ENCODE data around the gene NCOR1.

NCOR1 gene

DNA sequence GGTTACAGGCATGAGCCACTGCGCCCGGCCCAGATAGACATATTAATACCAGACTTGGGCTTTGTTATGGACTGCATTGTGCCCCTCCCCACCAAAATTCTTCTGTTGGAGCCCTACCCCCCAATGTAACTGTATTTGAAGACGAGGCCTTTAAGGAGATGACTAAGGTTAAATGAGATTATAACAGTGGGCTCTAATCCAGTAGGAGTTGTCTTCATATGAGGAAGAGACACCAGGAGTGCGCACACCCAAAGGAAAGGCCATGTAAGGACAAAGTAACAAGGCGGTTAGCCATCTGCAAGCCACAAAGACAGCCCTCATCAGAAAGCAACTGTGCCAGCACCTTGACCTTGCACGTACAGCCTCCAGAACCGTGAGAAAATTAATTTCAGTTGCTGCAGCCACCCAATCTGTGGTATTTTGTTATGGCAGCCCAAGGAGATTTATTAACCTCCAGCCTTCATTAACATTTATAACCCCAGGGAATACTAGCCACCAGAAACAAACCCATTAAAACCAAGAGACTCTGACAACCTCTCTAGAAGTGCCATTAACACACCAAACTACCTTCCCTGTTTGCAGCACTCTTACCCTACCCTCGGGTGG, 108.1 kb downstream of the NCOR1 start:
- no peak for TF ChIP-seq GATA1 (IDR thresholded peaks at IDR 0.05; ENCODE audit: low read depth, low read length)
- DNase-seq: peak in 1 of 2 experiments; percentile 4

DNA sequence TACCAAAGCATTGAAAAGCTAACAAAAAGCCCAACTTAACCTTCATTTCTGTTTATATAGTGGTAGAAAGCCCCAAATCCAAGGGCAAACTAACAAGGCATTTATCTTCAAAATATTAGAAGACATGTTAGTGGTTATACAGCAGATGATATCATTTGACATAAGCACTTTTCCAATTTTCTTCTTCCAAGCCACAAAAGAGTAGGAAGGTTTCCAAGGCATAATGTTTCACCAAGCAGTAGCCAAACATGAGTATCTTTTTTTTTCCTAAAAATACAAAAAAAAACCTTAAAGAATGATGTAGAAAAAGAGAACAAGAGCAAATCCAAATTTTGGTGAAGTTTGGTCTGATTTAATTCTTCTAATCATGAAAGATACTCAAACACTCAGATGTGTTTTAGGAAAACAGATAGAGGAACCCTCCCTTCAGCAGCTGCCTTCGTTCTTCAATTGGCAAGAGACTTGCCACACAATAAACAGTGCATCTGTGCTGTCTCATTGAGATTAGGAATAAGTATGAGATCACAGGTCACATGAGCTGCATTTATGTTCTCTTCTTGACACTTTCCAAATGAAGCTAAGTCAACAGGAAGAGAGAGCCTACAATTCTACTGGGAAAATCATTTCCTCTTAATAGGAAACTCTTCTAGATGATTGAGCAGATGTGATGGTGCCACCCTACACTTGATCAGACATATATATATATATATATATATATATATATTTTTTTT, 109.0 kb downstream of the NCOR1 start:
- peak; percentile 73 to 83 for DNase-seq
- TF ChIP-seq POLR2A (IDR thresholded peaks at IDR 0.05; ENCODE audit: low read length) (no peak), GATA1 (IDR thresholded peaks at IDR 0.05; ENCODE audit: low read depth, low read length) (no peak)

DNA sequence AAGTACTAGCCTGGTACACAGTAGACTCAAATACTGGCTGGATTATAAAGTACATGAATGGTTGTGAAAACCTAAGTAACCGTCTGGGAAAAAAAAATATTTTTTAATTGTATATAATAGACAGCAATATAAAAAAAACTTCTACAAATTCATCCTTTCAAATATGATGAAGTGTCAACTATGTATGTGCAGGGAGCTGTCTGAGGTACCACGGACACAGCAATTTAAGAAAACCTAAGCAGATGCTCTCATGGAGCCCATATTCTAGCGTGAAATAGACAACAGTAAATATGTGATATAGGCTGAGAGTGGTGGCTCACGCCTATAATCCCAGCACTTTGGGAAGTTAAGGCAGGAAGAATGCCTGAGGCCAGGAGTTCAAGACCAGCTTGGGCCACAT, 111.1 kb downstream of the NCOR1 start:
- no peak for DNase-seq
- no peak for TF ChIP-seq GATA1 (IDR thresholded peaks at IDR 0.05; ENCODE audit: low read depth, low read length)
- no peak for TF ChIP-seq POLR2A (IDR thresholded peaks at IDR 0.05; ENCODE audit: low read length)

DNA sequence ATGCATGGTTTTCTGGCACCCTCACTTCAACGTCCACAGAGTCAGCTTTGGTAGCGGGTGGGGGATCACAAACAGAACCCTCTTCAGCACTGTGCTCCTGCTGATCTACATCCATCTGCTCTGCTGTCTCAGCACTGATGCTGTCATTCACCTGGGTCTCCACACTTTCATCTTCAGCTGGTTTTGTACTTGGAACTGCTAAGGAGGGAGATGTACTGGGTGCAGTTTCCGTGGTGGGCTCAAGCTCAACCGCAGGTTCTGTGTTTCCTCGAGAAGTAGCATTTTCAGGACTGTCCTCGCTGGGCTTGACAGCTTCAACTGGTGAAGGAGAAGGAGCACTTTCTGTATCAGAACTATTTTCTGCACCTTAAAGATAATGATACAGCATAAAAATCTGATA, 113.9 kb downstream of the NCOR1 start:
- TF ChIP-seq POLR2A (IDR thresholded peaks at IDR 0.05; ENCODE audit: low read length) (no peak), GATA1 (IDR thresholded peaks at IDR 0.05; ENCODE audit: low read depth, low read length) (no peak)

DNA sequence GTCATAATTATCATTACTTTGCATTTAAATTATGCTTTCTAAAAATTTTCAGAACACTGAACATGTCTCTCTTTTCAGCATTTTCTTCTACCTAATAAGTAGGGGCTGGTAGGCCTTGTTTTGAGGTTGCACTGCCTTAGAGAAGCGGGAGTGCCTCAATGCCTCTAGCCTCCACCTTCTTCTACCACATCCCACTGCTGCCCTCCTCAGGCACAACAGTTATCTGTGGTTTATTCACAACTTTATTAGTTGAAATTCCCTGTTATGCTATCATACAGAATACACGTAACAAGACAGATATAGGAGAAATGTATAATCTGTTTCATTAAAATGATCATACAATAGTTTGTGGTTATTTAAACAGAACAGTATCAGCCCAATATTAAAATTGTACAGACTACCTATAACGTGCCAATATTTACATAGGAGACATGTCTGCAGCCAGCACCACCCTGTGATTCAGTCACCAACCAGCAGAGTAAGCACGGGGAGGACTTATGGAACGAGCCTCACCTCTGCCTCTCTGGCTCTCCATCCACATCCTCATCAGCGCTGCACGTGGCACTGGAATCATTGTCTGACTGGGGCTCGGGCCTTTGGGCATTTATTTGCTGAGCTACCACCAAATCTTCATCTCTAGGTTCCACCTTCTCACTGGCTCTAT, 114.5 kb downstream of the NCOR1 start:
- TF ChIP-seq POLR2A (IDR thresholded peaks at IDR 0.05; ENCODE audit: low read length): no peak
- no peak for TF ChIP-seq GATA1 (IDR thresholded peaks at IDR 0.05; ENCODE audit: low read depth, low read length)
- peak; percentile 29 to 37 for DNase-seq

More for the DNA sequence above, 113.9 kb downstream of the NCOR1 start:
- no peak for DNase-seq

DNA sequence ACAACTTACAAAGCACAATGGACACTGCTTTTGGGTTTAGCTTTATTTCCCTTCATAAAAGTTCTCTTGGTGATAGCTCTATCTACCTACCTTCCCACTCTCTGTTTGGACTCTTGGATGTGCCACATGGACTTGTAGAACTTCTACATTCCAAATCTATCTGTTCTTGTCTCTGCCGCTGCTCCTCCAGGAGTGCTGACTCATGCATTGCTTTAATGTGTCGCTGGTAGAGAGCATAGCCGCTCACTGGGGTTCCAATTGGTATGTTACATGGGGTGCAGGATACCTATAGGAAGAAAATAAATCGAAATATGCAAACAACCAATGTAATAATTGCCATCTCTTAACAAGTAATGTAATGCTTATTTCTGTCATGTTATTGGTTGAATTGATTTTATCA, 123.6 kb downstream of the NCOR1 start:
- DNase-seq: no peak
- TF ChIP-seq POLR2A (IDR thresholded peaks at IDR 0.05; ENCODE audit: low read length): no peak
- no peak for TF ChIP-seq GATA1 (IDR thresholded peaks at IDR 0.05; ENCODE audit: low read depth, low read length)

DNA sequence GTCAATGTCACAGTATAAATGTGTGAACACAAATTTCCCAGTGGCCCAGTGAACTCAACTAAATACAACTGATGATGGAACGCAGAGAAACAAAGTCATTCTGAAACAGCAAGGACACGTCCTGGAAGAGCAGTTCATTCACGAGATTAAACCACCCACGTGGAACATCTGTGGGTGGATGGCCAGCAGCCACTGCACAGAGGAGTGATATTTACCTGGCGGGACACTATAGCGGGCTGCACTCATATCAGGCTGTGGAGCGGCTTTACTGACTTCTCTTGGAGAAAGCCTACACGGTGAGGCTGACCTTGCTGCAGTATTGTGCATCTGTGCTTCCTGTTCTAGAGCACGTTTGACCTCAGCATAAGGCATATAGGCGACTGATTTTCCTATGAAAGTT, 128.4 kb downstream of the NCOR1 start:
- no peak for DNase-seq

DNA sequence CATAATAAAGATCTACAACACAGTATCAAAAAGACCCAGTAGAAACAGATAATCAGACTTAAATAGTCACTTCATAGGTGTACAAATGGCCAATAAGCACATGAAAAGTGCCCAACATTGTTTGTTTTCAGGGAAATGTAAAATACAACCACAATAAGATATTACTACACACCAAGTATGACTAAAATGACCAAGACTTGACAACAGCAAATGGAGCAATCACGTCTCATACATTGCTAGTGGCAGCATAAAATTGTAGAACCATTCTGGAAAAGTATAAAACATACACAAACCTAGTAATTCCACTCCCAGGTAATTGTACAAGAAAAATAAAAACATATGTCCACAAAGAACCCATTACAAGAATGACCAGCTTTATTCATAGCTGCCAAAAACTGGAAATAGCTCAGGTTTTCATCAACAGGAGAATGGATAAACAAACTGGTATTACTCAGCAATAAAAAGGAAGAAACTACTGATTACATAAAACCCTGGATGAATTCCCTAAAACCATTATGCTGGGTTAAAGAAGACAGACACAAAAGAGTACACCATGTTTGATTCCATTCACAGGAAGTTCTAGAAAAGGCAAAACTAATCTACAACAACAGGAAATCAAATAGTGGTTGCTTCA, 130.2 kb downstream of the NCOR1 start:
- DNase-seq: no peak
- no peak for TF ChIP-seq GATA1 (IDR thresholded peaks at IDR 0.05; ENCODE audit: low read depth, low read length)
- no peak for TF ChIP-seq POLR2A (IDR thresholded peaks at IDR 0.05; ENCODE audit: low read length)

More for the DNA sequence above, 128.4 kb downstream of the NCOR1 start:
- TF ChIP-seq GATA1 (IDR thresholded peaks at IDR 0.05; ENCODE audit: low read depth, low read length) (no peak), POLR2A (IDR thresholded peaks at IDR 0.05; ENCODE audit: low read length) (no peak)

DNA sequence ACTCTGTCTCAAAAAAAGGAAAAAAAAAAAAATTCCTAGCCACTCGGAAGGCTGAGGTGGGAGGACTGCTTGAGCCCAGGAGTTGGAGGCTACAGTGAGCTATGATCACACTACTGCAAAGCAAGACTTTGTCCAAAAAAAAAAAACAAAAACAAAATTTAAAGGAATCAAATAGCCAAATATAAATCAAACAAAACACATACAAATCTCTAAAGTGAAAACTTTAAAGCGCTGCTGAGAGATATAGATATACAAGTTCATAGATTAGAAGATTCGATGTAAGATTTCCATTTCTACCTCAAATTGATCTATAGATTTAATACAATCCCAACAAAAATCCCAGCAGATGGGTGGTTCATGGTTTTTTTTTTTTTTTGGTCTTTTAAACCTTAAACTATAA, 132.1 kb downstream of the NCOR1 start:
- no peak for TF ChIP-seq GATA1 (IDR thresholded peaks at IDR 0.05; ENCODE audit: low read depth, low read length)
- TF ChIP-seq POLR2A (IDR thresholded peaks at IDR 0.05; ENCODE audit: low read length): no peak
- DNase-seq: no peak

DNA sequence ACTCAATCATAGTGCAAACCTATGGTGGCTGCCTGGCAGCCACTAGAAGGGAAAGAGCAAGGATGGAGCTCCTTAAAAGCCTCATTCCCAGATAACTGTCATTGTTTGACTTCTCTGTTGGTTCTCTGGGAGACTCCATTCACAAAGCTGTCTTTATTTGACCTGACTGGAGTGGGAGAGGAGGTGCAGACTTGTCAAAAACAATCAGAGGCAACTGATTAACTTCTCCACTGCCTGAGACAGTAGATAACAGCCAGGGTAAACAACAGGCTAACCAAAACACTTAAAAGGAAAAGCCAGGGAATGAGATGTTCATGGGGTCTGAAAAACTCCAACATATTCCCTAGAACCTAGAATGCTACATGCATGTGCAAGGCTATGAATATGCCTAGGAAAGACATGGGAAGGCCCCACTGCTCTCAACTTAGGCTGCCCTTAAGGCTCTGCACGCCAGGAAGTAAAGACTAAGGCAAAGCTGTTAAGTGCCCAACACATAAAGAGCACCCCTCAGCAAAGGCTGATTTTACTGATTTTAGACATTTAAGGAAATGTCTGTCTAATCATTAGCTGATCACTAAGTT, 133.7 kb downstream of the NCOR1 start:
- no peak for DNase-seq
- no peak for TF ChIP-seq POLR2A (IDR thresholded peaks at IDR 0.05; ENCODE audit: low read length)
- TF ChIP-seq GATA1 (IDR thresholded peaks at IDR 0.05; ENCODE audit: low read depth, low read length): no peak

DNA sequence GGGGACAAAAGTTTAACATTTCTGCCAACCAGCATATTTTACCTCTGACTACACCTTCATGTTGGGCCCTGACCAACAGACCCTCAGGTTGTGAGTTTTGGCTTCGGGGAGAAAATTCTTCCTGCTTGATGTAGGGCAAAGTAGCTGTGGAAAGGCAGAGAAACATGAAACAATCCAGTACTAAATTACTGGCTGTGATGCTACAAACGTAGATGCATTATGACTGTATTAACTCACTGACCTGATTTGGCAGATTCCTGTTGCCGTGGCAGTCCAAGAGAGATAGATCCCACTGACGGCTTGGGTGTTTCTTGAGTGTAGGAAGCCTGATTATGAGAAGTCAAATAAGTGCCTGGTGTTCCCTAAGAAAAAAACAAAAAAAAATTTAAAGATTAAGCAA, 135.0 kb downstream of the NCOR1 start:
- no peak for DNase-seq
- no peak for TF ChIP-seq GATA1 (IDR thresholded peaks at IDR 0.05; ENCODE audit: low read depth, low read length)
- TF ChIP-seq POLR2A (IDR thresholded peaks at IDR 0.05; ENCODE audit: low read length): no peak

DNA sequence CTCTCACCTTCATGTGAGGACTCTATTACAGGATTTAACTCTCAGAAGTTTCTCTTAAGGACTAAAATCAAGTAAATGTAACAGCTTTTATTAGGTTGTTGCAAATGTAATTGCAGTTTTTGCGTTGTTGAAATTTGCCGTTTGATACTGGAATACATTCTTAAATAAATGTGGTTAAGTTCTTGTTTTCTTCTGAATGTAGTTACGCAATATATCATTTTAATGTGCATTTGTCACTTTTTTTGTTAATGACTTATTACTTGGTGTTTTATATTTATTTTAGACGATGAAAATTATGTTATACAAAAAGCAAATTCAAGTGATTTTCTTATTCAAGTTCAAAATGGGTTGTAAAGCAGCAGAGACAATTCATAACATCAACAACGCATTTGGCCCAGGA, 139.4 kb downstream of the NCOR1 start:
- DNase-seq: no peak
- TF ChIP-seq GATA1 (IDR thresholded peaks at IDR 0.05; ENCODE audit: low read depth, low read length) (no peak), POLR2A (IDR thresholded peaks at IDR 0.05; ENCODE audit: low read length) (no peak)

DNA sequence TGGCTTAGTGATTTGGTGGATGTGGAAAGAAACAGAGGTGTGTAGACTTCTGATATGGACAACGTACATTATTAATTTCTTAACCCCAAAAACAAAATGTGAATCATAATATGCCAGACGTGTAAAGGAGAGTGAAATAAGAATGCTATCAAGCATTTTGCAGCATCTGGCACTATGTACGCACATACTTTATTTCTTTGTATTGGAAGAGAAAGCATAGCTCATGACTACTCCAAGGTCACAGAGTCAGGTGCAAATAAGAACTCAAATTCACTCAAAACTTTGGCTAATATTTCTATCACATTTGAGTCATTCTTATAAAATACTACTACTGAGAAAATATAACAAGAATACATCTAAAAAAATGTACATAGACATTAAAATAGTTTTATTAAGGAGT, 140.9 kb downstream of the NCOR1 start:
- no peak for DNase-seq
- no peak for TF ChIP-seq GATA1 (IDR thresholded peaks at IDR 0.05; ENCODE audit: low read depth, low read length)
- no peak for TF ChIP-seq POLR2A (IDR thresholded peaks at IDR 0.05; ENCODE audit: low read length)

DNA sequence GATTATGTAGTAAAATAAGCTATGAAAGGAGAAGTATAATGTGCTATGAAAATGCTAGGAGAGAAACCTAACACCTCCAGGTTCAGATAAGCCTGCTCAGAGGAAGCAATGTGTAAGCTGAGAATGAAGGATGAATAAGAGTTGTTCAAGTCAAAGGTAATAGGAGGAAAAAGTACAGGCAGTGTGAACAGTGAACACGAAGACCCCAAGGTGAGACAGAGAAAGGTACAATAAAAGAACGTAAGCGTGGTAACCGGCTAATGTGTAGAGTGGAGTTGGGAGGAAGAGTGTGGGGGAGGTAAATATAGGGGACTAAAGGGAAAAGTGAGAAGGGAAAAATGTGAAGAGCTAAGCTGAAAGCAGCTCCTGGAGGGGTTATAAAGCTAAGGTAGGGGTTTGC, 141.5 kb downstream of the NCOR1 start:
- no peak for TF ChIP-seq GATA1 (IDR thresholded peaks at IDR 0.05; ENCODE audit: low read depth, low read length)
- no peak for TF ChIP-seq POLR2A (IDR thresholded peaks at IDR 0.05; ENCODE audit: low read length)
- DNase-seq: no peak

All from erythroblast (primary cell).